Measurements from ENCODE around the gene WDR81.

The WDR81 gene

GRCh38 chr17:1785930-1786329 lies 61.4 kb downstream of the WDR81 start:
- DNase-seq = no peak

DNA sequence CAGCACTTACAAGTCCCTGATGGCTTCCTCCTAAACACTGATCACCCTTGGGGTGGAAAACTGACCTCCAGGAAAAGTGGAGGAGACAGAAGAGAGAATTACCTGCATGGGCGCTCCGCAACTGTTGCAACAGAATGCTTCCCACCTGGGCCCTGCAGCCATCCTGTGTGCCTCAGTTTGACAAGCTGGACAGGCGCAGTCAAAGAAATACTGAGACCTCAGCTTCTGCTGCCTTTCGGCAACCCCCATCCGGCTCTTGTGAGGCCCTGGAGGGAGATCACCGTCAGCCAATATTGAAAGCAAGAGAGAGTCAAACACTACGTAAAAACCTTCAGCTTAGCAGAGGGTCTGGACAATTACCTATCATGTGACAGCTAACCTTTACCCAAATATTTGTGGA lies 62.2 kb downstream of the WDR81 start:
- no peak for DNase-seq

DNA sequence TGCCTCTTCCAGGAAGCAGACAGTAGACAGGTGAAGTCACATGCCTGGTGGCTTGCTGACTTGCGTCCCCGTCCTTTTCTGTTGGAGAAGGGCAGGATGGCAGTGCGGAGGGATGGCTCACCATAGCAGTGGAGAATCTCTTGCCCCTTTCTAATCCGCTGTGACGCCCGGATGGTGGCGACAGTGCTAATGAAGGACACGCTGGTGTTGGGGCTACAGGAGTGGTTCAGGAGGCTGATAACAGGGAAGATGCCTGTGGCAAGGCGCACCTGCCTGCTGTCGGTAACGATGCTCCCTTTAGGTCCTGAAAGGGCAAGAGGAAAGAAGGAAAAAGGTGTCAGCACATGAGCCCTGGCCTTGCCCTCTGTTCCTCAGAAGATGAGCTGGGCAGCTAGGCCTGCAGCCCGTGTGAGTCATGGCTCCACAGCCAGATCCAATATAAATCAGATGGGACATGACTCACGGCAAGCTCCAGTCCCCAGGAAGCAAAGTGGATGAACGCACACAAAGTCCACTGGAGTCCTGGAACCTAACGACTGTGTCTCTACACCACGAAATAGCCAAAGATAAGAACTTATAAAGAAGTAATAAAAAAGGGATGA lies 62.9 kb downstream of the WDR81 start:
- no peak for DNase-seq

Data from NCI-H510A treated with DMSO at 0.1 percent for 48 hours (cell line).